Measurements from ENCODE around the gene CALHM2.
"Not testable (repeated sequence)": the region's sequence is repeated elsewhere in the genome, so short reads cannot be mapped to it uniquely, and the experiment has no call there.

The CALHM2 gene

DNA sequence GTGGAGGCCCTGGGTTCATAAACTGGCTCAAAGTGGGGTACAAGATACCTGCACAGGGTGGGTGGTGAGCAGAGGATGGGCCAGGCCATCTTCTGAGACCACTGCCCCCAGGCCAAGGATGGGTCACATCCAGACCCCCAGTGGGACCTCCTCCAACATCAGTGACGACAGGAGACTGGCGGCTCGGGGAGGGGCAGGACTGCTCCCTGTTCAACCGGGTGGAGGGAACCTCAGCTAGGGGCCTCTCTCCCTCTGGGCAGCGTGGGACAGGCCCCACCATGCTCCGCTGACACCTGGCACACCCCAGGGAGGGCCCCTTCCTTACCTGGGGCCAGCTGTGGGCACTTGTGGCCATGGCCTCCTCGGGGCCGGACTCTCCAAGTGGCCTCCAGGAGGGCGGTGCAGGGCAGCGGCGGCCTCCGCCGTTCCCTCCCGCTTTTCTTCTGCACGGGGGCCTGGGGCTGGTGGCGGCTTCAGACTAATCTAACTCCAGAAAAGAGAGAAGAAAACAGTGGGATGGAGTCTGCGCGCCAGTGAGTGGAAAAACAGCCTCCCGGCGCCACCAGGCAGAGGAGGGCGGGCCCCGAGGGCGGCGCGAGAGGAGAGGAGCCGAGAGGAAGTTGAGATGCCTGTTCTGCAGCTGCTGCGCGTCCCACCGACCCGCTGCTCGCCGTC is at the start of gene CALHM2:
CALHM2 (minus strand) TSS at position 540 of the 675 bp plus-strand sequence. CDS start 2,429 bp downstream, outside the sequence.
- intact Hi-C loops (cut with DNase I) = no loop called here
- peak; percentile 48 to 95 (median 70) for DNase-seq

DNA sequence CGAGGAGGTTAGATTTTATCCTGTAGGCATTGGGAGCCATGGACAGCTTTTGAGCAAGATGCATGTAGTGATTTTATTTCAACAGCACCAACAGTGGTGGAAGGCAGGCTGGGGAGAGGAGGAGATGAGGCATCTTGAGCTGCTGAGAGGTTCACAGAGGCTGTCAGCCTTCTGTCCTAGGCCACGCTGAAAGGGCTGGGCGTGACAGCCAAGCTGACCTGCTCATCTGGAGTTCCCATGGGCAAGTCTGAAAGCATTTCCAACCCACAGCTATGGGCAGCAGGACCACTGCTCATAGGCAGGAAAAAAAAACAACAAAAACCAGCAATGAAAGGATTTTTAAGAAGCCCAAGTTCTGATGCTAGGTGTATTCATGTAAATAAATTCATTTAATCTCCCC is 49.0 kb upstream of the CALHM2 start:
- peak in 2 of 10 donors; percentile 41 to 52 for DNase-seq

DNA sequence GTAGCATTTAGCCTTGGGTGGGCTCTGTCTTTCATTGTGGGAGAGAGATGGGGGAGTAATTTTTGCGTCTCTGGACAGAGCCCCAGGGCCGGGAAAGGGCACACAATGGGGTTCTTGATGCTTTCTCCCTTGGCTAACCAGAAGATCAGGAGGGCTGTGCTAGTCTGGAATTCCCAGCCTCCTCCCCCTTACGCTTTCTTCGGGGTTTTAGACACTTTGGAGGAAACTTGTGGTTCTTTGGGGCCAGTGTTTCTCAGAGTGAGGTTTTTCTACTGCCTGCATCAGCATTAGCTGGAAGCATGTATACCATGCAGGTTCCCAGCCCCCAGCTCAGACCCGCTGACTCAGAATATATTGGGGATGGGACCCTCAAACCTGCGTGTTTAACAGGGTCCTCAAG is 48.3 kb upstream of the CALHM2 start:
- intact Hi-C loops (cut with DNase I) = no loop called here
- DNase-seq = peak in 1 of 10 donors; percentile 25

More for the DNA sequence above, 49.0 kb upstream of the CALHM2 start:
- intact Hi-C loops (cut with DNase I) = no loop called here

DNA sequence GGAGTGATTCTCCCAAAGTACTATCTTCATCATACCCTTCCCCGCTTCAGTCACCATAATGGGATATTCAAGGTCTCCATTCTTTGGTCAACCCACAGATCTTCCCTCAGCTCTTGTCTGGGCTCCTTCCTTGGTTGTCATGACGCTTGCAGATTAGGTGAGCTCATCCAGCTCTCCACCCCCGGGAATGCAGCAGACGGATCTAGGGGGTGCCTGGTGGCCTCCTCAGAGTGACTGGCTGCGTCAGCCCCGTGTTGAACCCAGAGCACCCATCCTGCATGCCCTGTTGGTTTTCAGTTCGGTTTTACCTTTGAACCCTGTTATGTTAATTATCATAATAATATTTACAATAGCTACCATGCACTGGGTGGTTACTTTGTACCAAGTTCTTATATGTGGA is 47.7 kb upstream of the CALHM2 start:
- intact Hi-C loops (cut with DNase I) = no loop called here
- peak in 4 of 10 donors; percentile 40 to 87 (median 77) for DNase-seq

DNA sequence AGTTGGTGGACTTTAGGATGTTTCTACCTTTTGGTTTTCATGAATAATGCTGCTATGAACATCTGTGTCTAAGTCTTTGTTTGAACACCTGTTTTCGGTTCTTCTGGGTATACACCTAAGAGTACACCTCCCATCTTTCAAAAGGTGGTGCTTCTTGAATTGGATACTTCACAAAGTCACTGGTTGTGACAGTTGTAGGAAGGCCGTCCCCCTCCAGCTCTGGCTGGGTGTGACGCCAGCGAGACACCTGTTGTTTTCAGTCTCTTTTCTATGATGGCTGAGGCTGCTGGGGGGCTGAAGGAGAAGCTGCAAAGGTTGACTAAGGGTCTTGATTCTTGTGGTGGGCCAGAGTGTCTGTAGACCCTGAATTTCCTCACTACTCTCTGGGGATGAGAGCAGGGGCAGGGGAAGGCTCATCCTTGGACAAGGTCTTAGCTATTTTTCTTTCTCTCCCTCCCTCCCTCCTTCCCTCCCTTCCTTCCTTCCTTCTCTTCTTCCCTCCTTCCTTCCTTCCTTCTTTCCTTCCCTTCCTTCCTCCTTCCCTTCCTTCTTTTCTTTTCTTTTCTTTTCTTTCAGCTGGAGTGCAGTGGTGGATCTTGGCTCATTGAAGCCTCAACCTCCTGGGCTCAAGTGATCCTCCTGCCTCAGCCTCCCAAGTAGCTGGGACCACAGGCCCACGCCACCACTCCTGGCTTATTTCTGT is 46.9 kb upstream of the CALHM2 start:
- peak in 2 of 10 donors; percentile 15 to 16 for DNase-seq
- intact Hi-C loops (cut with DNase I) = no loop called here

DNA sequence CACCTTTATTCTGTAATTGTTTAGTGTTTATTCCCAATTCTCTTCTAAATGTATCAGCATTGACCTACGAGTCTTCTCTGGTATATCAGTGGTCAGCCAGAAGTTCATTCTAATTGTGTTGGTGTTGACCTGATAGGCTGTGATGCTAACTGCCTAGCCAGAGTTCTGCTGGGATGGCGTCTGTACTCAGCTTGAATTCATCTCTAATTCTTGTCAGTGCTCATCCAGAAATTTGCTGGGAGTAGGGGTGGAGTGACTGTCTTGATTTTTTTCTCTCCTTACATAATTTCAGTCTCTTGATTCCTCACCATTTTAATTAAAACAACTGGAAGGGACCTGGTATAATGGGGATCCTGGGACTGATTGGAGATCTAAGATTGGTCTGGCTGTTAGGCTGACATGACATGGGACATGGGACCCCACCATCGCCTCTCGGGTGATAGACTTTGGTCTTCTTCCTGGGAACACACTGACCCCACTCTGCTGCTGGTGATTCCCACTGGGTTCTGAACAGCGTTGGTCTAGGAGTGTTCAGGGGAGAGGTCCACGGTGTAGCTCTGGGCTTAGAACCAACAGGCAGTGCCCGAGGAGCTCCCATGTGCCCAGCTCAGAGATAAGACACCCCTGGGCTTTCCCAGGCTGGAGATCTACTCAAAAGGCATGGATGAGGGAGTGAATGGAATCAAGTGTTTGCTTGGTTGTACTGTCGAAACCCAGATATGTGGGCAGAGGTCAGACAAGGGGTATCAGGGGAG is 45.2 kb upstream of the CALHM2 start:
- DNase-seq = peak in 2 of 10 donors; percentile 21 to 53
- intact Hi-C loops (cut with DNase I) = no loop called here

GRCh38 chr10:103495321-103495720 is 43.2 kb upstream of the CALHM2 start:
- peak in 1 of 10 donors; percentile 38 for DNase-seq
- intact Hi-C loops (cut with DNase I) = no loop called here

DNA sequence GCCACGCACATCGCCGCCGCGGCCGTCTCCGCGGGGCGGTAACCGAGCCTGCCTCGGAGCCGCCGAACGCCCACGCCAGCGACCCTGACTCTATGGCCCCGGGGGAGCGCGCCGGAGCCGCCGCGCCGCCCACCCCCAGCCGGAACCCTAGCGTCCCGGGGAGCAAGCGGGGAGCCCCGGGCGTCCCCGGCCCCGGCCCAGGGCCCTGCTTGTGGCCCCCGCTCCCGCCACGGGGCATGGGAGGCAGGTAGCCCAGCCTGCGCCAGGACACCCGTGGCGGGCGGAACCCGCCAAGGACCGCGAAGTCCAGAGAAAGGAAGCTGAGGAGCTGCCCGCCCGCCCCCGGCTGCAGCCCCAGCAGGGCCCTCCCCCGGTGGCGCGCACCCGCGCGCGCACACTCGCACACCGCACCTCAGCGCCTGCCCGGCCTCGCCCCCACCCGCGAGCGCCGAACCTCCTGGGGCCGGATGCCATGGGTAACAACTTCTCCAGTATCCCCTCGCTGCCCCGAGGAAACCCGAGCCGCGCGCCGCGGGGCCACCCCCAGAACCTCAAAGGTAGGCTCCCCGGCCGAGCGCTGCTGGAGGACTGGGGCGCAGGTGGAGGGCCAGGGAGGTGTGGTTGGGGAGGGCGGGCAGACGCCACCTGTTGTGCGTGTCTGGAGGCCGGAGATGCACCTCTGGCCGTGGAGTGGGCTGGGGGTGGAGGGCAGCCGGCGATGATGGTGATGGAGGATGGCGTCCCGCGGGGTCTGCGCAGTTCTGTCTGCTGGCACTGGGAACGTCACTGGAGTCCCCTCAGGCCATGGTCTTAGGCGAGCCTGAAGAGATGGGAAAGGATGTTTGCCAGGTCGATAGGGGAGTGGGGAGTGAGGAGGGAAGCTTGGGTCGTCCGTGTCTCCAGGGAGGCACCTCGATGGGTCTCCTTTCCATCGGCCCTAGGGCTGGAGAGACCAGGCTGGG is 42.0 kb upstream of the CALHM2 start:
- intact Hi-C loops (cut with DNase I) = loop anchor here (5.0 kb wide), 1 partner anchor 48 kb away; no protein-coding TSS in a partner anchor
- DNase-seq = peak in 8 of 10 donors; percentile 16 to 93 (median 48)

GRCh38 chr10:103493362-103493915 is 41.3 kb upstream of the CALHM2 start, which contains the start of gene NEURL1:
NEURL1 (plus strand) TSS chr10:103493705; CDS start chr10:103494388, 683 bp downstream.
- DNase-seq = peak; percentile 41 to 94 (median 57)
- intact Hi-C loops (cut with DNase I) = loop anchor here (5.0 kb wide), 1 partner anchor 49 kb away; no protein-coding TSS in a partner anchor

DNA sequence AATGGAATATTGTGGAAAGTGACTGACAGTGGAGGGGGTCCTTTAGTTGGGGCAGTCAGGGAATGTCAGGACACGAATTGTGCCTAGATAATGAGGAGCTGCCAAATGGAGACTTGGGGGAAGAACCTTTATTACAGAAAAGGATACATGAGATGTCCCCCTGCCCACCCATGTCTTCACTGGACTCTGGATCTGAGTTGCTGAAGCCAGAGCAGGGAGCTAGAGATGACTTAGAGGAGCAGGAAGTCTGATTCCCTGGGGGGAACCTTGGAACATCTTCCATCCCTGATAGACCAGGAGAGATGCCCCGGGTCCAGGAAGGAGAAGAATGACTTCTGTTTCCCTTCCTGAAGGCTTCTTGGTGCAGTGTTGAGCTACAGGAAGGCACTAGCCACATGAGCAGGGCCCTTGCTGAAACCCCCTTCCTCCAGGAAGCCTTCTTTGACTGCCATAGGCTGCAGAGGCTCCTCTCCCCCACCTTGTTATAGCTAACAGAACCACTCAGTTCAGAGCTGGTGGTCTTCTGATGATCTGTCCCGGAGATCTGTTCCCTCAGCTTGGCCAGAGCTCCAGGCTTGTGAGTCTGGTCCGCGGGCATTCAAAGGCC is 40.6 kb upstream of the CALHM2 start:
- no peak for DNase-seq
- intact Hi-C loops (cut with DNase I) = loop anchor here (5.0 kb wide), 1 partner anchor 50 kb away; no protein-coding TSS in a partner anchor

GRCh38 chr10:103491729-103492364 is 39.7 kb upstream of the CALHM2 start:
- intact Hi-C loops (cut with DNase I) = loop anchor here (5.0 kb wide), 1 partner anchor 50 kb away; no protein-coding TSS in a partner anchor

GRCh38 chr10:103490986-103491314 is 38.8 kb upstream of the CALHM2 start:
- DNase-seq = peak in 1 of 10 donors; percentile 60
- intact Hi-C loops (cut with DNase I) = loop anchor here (5.0 kb wide), 1 partner anchor 51 kb away; no protein-coding TSS in a partner anchor

More at GRCh38 chr10:103491729-103492364, 39.7 kb upstream of the CALHM2 start:
- peak in 2 of 10 donors; percentile 33 to 64 for DNase-seq

DNA sequence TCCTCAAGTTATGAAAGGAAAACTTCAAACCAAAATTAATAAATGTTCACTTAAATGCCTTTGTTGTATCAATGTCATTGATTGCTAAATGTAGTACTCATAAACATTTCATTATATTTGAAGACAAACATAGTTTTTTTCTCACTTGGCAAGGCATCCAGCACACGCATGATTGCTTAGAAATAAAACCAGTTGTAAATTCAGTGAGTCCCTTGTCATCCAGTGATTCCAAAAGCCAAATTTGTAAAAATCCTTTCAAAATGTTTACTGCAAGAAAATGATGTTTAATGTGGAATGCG is 35.2 kb upstream of the CALHM2 start:
- DNase-seq = no peak
- intact Hi-C loops (cut with DNase I) = no loop called here

DNA sequence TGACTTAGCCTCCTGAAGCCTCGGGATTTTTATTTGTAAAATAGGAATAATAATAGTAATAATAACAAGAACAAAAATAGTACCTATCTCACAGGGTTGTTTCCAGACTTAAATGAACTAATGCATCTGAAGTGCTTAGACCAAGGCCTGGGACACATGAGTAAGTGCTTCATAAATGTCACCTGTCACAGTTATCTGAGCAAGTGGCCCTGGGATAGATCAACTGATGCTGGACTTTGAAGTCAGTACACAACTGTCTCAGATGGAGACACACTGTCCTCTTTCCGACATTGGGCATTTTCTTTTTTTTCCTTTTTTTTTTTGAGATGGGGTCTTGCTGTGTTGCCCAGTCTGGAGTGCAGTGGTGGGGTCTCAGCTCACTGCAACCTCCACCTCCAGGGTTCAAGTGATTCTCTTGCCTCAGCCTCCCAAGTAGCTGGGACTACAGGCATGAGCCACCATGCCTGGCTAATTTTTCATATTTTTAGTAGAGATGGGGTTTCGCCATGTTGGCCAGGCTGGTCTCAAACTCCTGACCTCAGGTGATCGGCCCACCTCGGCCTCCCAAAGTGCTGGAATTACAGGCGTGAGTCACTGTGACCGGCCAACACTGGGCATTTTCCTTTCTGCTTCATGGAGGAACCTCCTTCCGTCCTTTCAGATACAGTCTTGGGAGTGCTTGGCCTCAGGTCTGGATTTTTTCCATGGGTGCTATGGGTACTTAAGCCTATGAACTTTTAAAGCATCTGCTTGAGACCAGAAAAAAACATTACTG is 34.7 kb upstream of the CALHM2 start:
- peak in 2 of 10 donors; percentile 23 to 33 for DNase-seq
- intact Hi-C loops (cut with DNase I) = not testable (repeated sequence)

DNA sequence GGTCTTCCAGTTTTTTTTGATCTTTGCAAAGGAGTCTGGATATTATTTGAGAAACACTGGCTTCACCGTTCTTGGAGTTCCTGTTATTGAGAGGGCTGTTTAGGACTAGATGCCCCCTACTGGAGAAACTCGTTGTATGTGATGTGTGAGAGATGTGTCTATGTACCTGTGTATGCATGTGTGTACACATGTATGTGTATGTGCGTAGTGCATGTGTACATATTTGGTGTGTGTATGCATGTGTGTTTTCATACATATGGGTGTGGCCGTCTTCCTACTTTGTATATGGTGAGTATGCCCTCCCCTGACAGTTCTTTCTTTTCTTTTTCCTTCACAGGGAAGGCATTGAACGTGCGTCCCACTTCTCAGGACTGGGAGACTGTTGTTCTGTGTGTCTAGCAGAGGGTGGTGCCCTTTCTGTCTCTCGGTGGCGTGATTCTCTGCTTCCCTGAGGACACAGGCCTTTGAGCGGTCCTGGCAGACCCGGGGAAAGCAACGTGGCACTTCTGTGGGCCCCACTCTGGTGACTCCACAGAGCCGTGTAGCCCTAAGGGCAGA is 29.9 kb upstream of the CALHM2 start:
- intact Hi-C loops (cut with DNase I) = no loop called here
- no peak for DNase-seq

DNA sequence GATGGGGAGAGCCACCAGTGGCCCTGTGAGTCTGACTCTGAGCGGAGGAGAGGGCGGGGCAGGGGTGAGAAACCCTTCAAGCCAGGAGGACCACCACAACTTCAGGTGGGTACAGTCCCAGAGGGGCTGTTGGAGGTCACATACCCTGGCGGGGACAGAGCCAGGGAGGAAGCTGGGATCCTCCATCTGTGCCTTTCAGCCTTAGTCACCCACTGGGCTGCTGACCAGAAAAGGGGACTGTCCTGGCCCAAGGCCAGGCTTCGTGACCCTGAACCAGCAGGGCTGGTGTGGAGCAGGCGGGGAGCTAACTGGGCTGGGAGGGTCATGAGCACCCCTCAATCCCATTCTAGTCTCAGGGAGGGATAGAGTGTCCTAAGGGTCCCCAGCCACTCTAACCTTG is 28.4 kb upstream of the CALHM2 start:
- intact Hi-C loops (cut with DNase I) = no loop called here
- DNase-seq = peak in 1 of 10 donors; percentile 60

- intact Hi-C loops (cut with DNase I) = no loop called here
- DNase-seq = peak in 1 of 10 donors; percentile 11
Observed at GRCh38 chr10:103479135-103479534, 27.0 kb upstream of the CALHM2 start, which contains the start of gene CALHM3. CALHM3 (minus strand) TSS chr10:103479240; CDS start chr10:103479032, 208 bp downstream.

Measured in posterior cingulate gyrus (tissue), 11 donors.